ENCODE results near the gene KRI1.
A peak's percentile ranks its signal among the peaks of the same experiment; 100 is the strongest.

KRI1 gene

DNA sequence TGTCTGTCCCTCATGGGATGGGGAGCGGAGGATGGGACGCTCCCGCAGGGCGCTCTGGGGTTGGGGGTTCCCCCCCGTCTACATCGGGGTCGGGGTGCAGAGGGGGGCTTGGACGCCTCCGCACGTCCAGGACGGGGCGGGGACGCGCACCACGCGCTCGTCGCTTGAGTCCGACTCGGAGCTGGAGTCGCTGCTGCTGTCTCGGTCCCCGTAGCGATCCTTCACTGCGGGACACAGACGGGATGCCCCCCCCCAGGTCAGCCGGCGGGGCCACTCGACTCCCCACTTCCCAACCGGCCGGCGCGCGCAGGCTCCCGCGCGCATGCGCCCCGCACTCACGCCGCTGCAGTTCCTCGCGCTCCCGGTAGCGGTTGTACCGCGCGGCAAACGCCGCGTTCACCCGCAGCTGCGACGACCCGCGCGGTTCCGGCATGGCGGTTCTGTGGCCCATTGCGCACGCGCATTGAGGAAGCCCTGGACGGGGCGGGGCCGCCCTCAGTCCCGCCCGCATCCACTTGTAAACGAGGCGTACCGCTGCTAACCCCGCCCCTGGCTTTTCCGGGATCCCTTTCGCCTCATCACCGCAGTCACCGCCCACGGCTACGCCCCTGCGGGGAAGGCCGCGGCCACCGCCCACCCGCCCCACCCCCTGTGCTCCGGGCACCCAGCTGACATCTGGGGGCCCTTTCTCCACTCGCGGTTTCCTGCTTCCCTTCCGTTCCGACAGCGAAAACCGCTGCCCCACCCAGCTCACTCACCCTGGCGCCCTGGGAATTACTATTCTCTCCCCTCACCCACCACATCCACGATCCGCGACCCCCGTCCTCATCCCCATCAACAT is at the start of gene KRI1:
Gene KRI1 (minus strand): TSS at position 444 of the 841 bp plus-strand sequence. CDS start 11 bp downstream, at position 433.
- TF ChIP-seq GATA3 (IDR thresholded peaks at IDR 0.05; ENCODE audit: low read depth, low read length) (no peak), GATA2 (IDR thresholded peaks at IDR 0.05; ENCODE audit: low read depth, low read length) (no peak)

DNA sequence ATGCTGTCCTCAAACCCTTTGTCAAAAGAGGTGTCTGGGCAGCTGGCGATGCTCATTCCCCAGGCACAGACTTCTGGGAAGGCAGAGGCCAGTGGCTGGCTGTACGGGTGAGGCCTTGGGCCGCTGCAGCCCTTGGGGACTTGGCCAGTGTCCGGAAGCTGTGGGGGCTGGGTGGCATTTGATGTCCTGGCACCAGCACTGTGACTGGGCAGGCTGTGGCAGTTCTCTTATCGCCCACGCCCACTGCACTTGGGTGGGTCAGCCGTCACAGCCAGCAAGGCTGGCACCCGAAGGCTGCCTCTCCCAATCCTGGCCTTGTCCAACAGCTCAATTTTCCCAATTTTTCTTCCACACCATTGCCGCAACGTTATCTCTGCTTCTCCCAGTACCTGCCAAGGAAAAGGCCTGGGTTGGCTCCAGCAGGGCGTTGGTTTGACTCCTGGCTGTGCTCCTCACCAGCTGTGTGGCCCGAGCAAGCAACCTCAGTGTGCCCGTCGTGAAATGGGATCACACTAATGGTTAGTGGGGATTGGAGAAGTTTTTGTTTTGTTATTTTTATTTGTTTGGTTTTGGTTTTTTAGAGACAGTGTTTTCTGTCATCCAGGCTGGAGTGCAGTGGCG is 46.8 kb upstream of the KRI1 start:
- TF ChIP-seq GATA3 (IDR thresholded peaks at IDR 0.05; ENCODE audit: low read depth, low read length) (no peak), GATA2 (IDR thresholded peaks at IDR 0.05; ENCODE audit: low read depth, low read length) (no peak)

DNA sequence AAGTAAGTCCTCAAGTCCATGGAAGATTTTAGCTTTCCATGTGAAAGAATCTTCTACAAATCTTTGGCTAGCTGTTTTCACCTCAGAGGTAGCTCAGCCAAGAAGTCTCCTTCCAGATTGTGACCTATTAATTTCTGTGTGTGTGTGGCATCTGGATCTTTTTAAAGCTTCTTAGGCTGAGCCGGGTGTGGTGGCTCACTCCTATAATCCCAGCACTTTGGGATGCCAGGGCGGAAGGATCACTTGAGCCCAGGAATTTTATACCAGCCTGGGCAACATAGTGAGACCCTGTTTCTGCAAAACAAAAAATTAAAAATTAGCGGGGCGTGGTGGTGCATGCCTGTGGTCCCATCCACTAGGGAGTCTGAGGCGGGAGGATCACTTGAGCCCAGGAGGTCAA is 46.1 kb upstream of the KRI1 start:
- TF ChIP-seq GATA2 (IDR thresholded peaks at IDR 0.05; ENCODE audit: low read depth, low read length) (no peak), GATA3 (IDR thresholded peaks at IDR 0.05; ENCODE audit: low read depth, low read length) (no peak)

DNA sequence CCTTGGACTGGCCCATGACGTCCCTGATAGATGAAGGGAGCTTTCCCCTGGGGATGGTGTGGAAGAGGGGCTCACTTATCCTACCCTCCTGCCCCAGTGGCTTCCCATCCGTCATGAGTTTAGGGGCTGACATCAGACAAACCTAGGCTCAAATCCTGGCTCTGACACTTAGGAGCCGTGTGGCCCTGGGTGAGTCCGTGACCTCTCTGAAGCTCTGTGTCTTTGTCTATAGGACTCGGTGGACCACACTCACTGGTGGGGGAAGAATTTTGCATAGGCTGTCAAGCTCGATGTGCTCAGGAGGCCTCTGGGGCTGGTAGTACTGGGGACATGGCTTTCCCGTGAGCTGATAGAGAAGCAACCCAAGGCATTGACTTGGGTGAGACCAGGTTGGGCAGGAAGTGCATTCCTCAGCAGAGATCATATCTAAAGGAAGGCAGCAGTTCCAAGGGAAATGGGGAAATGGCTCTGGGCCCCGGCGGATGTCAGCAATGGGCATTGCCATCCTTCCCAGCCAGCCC is 38.7 kb upstream of the KRI1 start:
- TF ChIP-seq GATA3 (IDR thresholded peaks at IDR 0.05; ENCODE audit: low read depth, low read length) (no peak), GATA2 (IDR thresholded peaks at IDR 0.05; ENCODE audit: low read depth, low read length) (no peak)

DNA sequence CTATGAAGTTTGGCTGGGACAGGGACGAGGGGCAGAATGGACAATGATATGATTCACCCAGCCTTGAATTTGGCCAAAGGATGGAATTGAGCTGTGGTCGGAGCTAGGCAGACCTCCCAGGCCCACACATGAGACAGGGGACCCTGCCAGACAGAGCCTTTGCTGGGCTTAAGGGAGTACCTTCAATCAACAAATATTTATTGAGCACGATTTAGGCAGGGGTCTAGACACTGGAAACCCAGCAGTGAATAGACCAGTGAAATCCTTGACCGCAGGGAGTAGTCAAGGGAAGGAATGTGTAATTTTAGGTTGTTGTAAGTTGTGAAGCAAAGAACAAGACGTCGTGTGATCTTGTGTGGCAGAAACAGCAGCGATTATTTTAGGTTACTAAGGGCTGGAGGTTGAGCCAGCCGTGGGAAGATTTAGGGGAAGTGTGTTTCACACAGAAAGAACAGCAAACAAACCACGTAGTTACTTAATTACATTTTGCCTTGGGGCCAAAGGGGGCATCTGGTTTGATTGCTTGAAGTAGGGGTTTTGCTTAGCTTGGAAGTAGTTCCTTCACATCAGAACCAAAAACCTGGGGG is 38.2 kb upstream of the KRI1 start:
- no peak for TF ChIP-seq GATA2 (IDR thresholded peaks at IDR 0.05; ENCODE audit: low read depth, low read length)
- TF ChIP-seq GATA3 (IDR thresholded peaks at IDR 0.05; ENCODE audit: low read depth, low read length) = no peak

DNA sequence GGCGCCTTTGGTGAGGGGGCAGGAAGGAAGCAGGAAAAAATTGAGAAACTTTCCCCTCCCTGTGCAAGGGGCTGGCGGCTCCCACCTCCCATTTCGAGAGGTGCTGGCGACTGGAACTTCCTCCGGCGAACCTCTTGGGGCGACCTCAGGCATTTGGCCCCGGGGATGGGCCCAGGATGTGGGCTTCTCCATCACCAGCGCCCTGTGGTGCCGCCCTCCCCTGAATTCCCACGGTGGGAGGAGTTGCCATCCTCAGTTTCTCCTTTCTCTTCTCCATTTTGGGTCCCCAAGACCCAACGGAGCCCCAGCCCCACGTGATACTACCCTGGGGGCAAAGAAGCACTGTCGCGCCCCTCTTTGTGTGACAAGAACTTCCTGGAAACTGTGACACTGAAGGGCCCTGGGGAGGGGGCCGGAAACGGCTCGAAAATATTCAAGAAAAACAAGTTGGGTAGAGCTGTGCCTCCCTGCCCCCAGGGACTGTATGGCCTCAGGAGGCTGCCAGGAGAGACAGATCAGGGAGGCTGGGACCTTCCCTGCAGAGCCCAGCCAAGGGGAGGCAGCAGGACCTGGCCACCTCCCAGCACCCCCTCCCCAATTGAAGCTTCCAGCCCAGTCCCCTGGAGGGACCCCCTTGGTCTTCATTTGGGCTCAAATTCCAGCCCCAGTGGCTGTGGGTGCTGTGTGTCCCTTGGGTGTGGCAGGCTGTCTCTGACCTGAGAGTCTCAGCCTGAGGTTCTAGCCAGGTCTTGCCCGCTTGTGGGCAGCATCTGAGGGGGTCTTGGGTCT is 37.5 kb upstream of the KRI1 start:
- TF ChIP-seq GATA3 (IDR thresholded peaks at IDR 0.05; ENCODE audit: low read depth, low read length) = no peak
- no peak for TF ChIP-seq GATA2 (IDR thresholded peaks at IDR 0.05; ENCODE audit: low read depth, low read length)

DNA sequence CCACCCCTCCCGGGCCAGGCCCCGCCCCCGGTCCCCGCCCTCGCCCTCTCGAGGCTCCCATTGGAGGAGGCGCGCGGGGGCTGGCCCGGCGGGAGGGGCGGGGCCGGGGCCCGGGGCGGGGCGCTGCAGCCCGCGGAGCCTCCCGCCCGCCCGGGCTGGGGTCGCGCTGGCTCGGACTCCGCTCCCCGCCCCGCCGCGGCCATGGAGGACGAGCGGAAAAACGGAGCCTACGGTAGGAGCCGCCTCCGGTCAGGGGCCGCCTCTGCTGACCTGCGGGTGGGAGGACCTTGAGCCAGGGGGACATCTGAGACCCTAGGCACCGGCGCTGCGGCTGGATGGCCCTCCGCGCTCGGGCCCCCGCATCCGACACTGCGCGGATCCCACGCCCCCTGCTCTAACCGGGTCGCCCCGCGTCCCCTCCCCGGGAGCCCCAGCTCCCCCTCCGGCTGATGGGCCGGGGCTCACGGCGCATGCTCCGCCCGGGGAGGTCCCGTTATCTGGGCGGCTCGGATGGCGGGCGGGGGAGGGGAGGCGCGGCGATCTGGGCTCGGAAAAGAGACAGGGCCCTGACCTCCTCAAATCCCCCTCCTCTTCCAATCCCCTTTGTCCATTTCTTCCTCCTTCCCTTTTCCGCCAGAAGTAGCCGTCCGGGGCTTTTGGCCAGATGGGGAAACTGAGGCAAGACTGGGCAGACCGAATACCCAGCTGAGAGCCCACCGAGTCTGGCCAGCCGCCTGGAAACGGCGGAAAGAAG is 36.7 kb upstream of the KRI1 start:
- TF ChIP-seq GATA3 (IDR thresholded peaks at IDR 0.05; ENCODE audit: low read depth, low read length) (no peak), GATA2 (IDR thresholded peaks at IDR 0.05; ENCODE audit: low read depth, low read length) (0 out of 2 replicates have a peak, but pooled peaks have one; percentile 5)

DNA sequence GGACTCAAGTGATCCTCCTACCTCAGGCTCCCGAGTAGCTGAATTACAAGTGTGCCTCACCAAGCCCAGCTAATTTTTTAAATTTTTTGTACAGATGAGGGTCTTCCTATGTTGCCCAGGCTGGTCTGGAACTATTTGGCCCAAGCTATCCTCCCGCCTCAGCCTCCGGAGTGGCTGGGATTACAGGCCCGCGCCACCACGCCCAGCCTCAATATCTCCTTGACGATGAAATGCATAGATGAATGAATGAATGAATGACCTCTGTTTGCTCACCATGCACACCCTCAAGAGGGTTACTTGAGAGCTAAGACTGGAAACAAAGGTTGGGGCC is 36.2 kb upstream of the KRI1 start:
- no peak for TF ChIP-seq GATA2 (IDR thresholded peaks at IDR 0.05; ENCODE audit: low read depth, low read length)
- no peak for TF ChIP-seq GATA3 (IDR thresholded peaks at IDR 0.05; ENCODE audit: low read depth, low read length)

DNA sequence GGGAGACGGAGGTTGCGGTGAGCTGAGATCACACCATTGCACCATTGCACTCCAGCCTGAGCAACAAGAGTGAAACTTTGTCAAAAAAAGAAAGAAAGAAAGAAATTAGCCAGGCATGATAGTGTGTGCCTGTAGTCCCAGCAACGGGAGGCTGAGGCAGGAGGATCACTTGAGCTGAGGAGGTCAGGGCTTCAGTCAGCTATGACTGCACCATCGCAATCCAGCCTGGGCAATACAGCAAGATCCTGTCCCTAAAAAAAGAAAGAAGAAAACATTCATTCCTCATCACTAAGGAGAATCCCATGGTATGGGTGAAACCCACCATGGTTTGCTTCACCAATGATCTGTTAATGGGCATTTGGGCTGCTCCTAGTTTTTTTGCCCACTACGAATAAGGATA is 34.3 kb upstream of the KRI1 start:
- TF ChIP-seq GATA2 (IDR thresholded peaks at IDR 0.05; ENCODE audit: low read depth, low read length) (no peak), GATA3 (IDR thresholded peaks at IDR 0.05; ENCODE audit: low read depth, low read length) (no peak)

DNA sequence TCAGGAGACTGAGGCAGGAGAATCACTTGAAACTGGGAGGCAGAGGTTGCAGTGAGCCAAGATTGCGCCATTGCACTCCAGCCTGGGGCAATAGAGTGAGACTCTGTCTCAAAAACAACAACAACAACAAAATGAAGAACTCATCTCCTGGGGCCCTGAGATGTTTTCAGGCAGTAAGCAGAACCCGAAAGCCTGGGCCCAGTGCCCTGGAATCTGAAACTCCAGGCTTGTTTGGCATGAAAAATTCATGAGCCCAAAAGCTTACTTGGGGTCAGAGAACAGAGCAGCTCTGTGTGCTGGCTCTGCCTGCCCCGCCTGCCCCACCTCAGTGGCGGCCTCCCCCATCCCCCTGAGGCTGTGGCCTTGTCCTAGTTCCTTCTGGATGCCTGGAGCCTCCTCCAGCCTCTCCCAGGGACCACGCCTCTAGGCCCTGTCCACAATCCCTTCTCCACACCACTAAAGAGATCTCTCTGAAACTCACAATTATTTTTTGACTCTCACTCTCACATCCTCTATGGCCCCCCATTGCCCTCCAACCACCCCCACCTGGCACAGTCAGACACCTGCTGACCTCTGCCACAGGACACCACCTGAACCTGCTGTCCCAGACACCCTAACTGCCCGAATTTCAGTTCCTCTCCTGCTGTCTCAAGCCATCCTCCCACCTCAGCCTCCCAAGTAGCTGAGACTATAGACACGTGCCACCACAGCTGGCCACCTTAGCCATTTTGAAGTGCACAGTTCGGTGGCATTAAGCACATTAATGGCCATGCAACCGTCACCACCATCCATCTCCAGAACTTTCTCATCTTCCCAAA is 28.2 kb upstream of the KRI1 start:
- TF ChIP-seq GATA2 (IDR thresholded peaks at IDR 0.05; ENCODE audit: low read depth, low read length) = no peak
- no peak for TF ChIP-seq GATA3 (IDR thresholded peaks at IDR 0.05; ENCODE audit: low read depth, low read length)

DNA sequence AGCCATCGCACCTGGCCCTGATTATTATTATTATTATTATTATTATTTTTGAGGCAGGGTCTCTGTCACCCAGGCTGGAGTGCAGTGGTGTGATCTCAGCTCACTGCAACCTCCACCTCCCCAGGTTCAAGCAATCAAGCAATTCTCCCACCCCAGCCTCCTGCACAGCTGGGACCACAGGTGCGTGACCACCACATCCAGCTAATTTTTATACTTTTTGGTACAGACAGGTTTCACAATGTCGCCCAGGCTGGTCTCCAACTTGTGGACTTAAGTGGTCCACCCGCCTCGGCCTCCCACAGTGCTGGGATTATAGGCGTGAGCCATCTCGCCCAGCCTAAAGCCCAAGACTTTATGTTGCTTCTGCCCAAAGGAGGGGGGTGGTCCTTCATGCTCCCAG is 27.3 kb upstream of the KRI1 start:
- TF ChIP-seq GATA3 (IDR thresholded peaks at IDR 0.05; ENCODE audit: low read depth, low read length) (no peak), GATA2 (IDR thresholded peaks at IDR 0.05; ENCODE audit: low read depth, low read length) (no peak)

DNA sequence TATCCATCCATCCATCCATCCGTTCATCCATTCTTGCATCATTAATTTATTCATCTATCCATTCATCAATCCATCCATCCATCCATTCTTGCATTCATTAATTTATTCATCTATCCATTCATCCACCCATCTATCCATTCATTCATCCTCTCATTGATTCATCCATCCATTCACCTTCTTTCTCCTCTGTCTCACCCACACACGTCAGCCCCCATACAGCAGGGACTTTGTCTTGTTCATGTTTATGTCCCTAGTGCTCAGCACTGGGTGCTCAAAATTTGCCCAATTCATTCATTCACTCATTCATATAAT is 22.0 kb upstream of the KRI1 start:
- TF ChIP-seq GATA3 (IDR thresholded peaks at IDR 0.05; ENCODE audit: low read depth, low read length) = no peak
- TF ChIP-seq GATA2 (IDR thresholded peaks at IDR 0.05; ENCODE audit: low read depth, low read length) = no peak
